ENCODE results near the gene PRSS1.

The PRSS1 gene

DNA sequence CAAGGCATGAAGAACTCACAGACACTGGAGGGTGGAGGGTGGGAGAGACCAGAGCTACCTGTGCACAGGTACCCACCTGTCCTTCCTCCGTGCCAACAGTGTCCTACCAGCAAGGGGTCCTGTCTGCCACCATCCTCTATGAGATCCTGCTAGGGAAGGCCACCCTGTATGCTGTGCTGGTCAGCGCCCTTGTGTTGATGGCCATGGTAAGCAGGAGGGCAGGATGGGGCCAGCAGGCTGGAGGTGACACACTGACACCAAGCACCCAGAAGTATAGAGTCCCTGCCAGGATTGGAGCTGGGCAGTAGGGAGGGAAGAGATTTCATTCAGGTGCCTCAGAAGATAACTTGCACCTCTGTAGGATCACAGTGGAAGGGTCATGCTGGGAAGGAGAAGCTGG, 43.3 kb downstream of the PRSS1 start:
- FAIRE-seq, result no peak
- DNase-seq (ENCODE audit: low spot score), result no peak

DNA sequence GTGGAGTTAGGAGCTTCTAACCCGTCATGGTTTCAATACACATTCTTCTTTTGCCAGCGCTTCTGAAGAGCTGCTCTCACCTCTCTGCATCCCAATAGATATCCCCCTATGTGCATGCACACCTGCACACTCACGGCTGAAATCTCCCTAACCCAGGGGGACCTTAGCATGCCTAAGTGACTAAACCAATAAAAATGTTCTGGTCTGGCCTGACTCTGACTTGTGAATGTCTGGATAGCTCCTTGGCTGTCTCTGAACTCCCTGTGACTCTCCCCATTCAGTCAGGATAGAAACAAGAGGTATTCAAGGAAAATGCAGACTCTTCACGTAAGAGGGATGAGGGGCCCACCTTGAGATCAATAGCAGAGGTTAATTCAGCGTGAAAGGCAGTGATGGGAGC, 43.9 kb downstream of the PRSS1 start:
- FAIRE-seq (no peak), DNase-seq (ENCODE audit: low spot score) (peak; percentile 66)

DNA sequence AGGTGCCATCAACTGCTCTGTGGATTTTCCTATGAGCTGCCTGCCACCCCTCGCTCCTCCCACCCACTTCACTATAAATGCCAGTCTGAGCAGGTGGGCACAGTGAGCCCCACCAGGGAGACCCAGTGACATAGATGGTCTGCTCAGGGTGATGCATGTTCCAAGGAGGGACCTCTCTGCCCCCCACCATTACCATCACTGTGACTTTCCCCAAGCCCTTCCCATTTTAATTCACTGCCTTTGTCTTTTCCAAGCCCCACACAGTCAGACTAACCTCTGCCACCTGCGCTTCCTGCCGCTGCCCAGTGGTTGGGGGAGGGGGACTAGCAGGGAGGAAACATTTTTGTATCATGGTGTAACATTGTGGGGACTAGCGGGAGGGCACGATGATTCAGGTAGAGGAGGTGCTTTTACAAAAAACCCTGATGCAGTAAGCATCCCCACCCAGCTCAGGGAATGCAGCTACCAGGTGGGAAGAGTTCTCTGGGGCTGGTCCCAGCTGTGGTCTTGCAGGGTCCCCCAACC, 46.1 kb downstream of the PRSS1 start:
- DNase-seq (ENCODE audit: low spot score) (peak; percentile 72), FAIRE-seq (no peak)

DNA sequence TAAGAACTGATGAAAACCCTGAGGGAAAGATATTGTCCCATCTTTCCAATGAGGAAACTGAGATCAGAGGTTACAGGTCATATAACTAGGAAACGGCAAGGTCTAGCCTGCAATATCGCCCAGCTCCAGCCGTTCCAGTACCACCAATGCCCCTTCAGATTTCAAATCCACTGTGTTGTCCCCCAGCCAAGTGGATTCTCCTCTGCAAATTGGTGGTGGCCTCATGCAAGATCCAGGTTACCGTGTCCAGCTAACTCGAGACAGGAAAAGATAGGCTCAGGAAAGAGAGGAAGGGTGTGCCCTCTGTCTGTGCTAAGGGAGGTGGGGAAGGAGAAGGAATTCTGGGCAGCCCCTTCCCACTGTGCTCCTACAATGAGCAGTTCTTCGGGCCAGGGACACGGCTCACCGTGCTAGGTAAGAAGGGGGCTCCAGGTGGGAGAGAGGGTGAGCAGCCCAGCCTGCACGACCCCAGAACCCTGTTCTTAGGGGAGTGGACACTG, 46.8 kb downstream of the PRSS1 start:
- DNase-seq (ENCODE audit: low spot score) (no peak), FAIRE-seq (no peak)

DNA sequence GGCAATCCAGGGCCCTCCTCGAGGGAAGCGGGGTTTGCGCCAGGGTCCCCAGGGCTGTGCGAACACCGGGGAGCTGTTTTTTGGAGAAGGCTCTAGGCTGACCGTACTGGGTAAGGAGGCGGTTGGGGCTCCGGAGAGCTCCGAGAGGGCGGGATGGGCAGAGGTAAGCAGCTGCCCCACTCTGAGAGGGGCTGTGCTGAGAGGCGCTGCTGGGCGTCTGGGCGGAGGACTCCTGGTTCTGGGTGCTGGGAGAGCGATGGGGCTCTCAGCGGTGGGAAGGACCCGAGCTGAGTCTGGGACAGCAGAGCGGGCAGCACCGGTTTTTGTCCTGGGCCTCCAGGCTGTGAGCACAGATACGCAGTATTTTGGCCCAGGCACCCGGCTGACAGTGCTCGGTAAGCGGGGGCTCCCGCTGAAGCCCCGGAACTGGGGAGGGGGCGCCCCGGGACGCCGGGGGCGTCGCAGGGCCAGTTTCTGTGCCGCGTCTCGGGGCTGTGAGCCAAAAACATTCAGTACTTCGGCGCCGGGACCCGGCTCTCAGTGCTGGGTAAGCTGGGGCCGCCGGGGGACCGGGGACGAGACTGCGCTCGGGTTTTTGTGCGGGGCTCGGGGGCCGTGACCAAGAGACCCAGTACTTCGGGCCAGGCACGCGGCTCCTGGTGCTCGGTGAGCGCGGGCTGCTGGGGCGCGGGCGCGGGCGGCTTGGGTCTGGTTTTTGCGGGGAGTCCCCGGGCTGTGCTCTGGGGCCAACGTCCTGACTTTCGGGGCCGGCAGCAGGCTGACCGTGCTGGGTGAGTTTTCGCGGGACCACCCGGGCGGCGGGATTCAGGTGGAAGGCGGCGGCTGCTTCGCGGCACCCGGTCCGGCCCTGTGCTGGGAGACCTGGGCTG, 47.5 kb downstream of the PRSS1 start:
- FAIRE-seq, result no peak
- no peak for DNase-seq (ENCODE audit: low spot score)

DNA sequence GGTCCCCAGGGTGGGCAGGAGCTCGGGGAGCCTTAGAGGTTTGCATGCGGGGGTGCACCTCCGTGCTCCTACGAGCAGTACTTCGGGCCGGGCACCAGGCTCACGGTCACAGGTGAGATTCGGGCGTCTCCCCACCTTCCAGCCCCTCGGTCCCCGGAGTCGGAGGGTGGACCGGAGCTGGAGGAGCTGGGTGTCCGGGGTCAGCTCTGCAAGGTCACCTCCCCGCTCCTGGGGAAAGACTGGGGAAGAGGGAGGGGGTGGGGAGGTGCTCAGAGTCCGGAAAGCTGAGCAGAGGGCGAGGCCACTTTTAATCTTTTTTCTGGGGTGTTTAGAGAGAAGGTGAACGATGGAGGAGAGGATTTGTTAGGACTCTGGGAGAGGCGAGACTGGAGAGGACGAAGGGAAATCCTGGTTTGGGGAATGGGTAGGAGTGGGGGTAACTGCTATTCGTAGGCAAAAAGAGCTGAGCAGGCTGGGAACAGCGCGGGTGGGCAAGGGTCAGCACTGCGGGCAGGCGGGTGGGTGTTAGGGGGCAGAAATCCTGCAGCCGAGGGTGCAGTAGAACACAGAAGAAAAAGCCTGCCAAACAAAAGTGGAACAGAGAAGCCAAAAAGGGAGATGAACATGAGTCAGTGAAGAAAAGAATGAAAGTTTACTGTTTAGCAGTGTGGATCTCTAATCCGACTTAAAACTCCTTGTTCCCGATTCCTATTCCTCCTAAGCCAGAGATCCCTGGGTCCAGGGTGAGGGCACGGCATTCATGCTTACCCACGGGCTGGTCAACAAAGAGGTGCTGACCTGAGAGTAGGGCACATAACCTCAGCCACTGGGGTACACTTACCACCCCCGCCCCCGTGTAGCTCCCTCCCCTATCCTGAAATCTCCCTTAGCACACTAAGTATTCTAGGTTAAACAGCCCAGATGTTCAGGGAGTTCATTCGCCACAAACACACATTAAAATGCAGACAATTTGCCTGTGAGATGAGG, 48.4 kb downstream of the PRSS1 start:
- FAIRE-seq, result no peak
- DNase-seq (ENCODE audit: low spot score), result no peak

DNA sequence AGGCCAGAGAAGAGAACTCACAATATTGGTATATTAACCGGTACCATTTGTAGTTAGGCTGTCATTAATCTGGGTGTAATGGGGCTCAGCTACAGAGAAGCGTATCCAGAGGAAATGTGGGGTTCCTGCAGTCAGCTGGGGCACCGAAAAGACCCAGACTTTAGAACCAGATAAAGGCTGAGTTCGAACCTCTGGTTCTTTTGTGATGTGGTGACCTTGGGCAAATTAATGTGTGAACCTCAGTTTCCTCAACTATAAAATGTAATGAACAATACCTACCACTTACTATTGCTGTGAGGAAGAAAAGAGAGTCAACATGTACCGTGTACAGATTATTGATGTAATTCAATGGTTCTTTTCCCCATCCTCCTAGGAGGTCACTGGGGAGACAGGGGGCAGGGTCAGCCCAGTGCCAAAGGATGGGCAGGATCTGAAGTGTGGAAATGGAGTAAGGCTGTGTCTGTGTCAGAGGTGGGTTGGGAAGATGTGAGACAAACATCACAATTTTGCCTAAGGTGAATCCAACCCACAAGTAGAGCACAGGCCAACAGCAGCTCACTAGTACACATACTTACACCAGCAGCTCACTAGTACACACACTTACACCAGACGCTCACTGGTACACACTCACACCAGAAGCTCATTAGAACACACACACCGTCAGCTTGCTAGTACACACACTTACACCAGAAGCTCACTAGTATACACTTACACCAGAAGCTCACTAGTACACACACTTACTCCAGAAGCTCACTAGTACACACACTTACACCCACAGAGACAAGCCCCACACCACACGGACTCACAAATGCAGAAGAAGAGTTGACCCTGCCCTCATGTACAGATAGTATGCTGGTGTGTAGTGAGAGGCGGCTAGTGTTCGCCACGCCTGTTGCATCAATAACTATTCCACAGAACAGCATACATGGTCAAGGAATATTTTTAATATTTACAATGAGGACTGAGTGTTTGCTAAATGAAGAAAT, 49.5 kb downstream of the PRSS1 start:
- no peak for DNase-seq (ENCODE audit: low spot score)
- no peak for FAIRE-seq

DNA sequence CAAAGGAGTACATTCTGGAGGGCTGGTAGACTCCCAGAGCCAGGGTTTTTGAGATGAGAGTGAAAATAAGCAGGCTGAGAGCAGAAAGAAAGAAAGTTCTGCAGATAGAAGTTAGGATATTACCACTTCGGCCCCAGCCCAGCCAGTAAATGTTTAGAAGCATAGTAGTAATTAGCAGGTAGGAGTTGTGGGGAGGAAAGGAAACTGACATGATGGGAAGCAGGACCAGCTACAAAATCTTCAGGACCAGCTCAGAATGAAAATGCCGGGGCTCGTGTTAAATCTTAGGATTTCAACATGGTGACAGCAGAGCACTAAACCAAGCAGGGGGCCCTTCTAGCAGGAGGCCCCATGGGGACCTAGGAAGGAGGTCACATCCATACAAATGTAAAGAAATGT, 50.2 kb downstream of the PRSS1 start:
- no peak for DNase-seq (ENCODE audit: low spot score)
- FAIRE-seq, result no peak

DNA sequence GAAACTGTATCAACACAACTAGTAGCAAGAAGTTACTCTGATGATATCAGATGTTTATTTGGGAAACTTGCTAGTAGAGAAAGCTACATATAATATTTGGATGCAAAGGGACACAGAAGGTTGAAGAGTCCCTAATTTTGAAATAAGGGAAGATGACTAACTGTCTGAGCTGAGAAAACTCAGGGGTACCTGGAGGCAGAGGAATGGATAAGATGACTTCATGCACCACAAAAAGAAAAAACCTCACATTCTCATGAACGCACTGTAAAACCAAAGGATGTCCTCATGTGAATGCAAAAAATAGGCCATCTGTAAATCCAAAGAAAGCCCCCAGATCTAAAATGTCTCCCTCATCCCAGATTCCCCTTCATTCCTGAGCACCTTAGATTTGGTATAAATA, 50.8 kb downstream of the PRSS1 start:
- DNase-seq (ENCODE audit: low spot score), result no peak
- no peak for FAIRE-seq

DNA sequence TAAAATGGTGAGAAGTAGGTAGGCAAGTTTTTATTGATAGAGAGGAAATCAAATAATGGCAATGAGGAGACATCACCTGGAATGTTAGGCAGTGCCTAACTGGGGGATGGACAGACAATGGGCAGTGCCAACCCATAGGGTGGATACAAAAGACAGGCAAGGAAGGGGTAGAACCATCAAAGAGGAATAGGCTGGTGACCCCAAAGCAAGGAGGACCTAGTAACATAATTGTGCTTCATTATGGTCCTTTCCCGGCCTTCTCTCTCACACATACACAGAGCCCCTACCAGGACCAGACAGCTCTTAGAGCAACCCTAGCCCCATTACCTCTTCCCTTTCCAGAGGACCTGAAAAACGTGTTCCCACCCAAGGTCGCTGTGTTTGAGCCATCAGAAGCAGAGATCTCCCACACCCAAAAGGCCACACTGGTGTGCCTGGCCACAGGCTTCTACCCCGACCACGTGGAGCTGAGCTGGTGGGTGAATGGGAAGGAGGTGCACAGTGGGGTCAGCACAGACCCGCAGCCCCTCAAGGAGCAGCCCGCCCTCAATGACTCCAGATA, 51.5 kb downstream of the PRSS1 start:
- no peak for DNase-seq (ENCODE audit: low spot score)
- no peak for FAIRE-seq

DNA sequence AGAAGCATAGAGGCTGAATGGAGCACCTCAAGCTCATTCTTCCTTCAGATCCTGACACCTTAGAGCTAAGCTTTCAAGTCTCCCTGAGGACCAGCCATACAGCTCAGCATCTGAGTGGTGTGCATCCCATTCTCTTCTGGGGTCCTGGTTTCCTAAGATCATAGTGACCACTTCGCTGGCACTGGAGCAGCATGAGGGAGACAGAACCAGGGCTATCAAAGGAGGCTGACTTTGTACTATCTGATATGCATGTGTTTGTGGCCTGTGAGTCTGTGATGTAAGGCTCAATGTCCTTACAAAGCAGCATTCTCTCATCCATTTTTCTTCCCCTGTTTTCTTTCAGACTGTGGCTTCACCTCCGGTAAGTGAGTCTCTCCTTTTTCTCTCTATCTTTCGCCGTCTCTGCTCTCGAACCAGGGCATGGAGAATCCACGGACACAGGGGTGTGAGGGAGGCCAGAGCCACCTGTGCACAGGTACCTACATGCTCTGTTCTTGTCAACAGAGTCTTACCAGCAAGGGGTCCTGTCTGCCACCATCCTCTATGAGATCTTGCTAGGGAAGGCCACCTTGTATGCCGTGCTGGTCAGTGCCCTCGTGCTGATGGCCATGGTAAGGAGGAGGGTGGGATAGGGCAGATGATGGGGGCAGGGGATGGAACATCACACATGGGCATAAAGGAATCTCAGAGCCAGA, 52.5 kb downstream of the PRSS1 start:
- FAIRE-seq (no peak), DNase-seq (ENCODE audit: low spot score) (no peak)

DNA sequence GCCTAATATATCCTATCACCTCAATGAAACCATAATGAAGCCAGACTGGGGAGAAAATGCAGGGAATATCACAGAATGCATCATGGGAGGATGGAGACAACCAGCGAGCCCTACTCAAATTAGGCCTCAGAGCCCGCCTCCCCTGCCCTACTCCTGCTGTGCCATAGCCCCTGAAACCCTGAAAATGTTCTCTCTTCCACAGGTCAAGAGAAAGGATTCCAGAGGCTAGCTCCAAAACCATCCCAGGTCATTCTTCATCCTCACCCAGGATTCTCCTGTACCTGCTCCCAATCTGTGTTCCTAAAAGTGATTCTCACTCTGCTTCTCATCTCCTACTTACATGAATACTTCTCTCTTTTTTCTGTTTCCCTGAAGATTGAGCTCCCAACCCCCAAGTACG, 53.0 kb downstream of the PRSS1 start:
- no peak for DNase-seq (ENCODE audit: low spot score)
- no peak for FAIRE-seq
